HepG2 (cell line): ENCODE results near the gene DDI2. TPM values are rescaled to one million over a fixed set of nuclear protein-coding genes. Genes with fewer than 3 reads are reported as not detected.

Experiments
- ATAC-seq: fragments of 200-7000 bp; cut with Tn5 transposase; 3 replicates; pipeline ENCODE4 v1.9.1; 2020; ENCODE audit warnings: mild to moderate bottlenecking, moderate library complexity
- BruUV-seq: library from RNA; stranded (reverse); fragments of 400-500 nt; replicated peaks from 2 replicates; lab custom pipeline; 2021; lab: Mats Ljungman, UMichigan
- CTCF ChIA-PET: fragments of 300-600 bp; formaldehyde crosslinking; extraction: SDS; loops from one replicate; lab custom pipeline; 2021; ENCODE audit warnings: low total read pairs, inconsistent platforms, low intra/inter-chr PET ratio; lab: Yijun Ruan, JAX
- POLR2A ChIA-PET: fragments of 350-600 bp; sonication (Branson Sonifier 250); formaldehyde crosslinking; loops from one replicate; lab custom pipeline; 2020; ENCODE audit warnings: antibody characterized with exemption, inconsistent platforms; lab: Yijun Ruan, JAX
- DNase-seq: peaks from one replicate; pipeline ENCODE4 v3.0.0-alpha.2; 2015; ENCODE audit warnings: low spot score
- FAIRE-seq: peaks from 3 replicates; lab custom pipeline; 2011; peaks lifted over from hg19 to GRCh38; lab: Jason Lieb, UNC
- H2AFZ ChIP-seq: one replicate; pipeline ENCODE4 v1.6.1; 2011; ENCODE audit warnings: low read length, inconsistent platforms
- H3K27ac ChIP-seq: fragments of 300-600 bp; 3 replicates; pipeline ENCODE4 v1.8.0; 2011; ENCODE audit warnings: mixed run types, mild to moderate bottlenecking, mixed read lengths, low read length, inconsistent platforms; ENCODE audit not compliant: insufficient read depth; ENCODE audit errors: extremely low read length
- H3K27me3 ChIP-seq, 2 experiments: fragments of 200-600 bp in 1 of 2; 2 replicates in 1 of 2; 3 replicates in 1 of 2; pipeline versions ENCODE4 v1.6.0 to v1.8.0; 2011; ENCODE audit warnings: low read length in 2 of 2, mild to moderate bottlenecking in 2 of 2, moderate library complexity in 2 of 2, inconsistent platforms in 1 of 2; ENCODE audit not compliant: insufficient read depth in 2 of 2, control insufficient read depth in 1 of 2
- H3K36me3 ChIP-seq, 2 experiments: fragments of 200-600 bp in 1 of 2; replicated peaks in 1 of 2; 2 replicates in 1 of 2; 3 replicates in 1 of 2; pipeline versions ENCODE4 v1.5.1 to v1.8.0; 2011; ENCODE audit warnings: low read length in 2 of 2, inconsistent platforms in 1 of 2; ENCODE audit not compliant: insufficient read depth in 2 of 2, control insufficient read depth in 1 of 2
- H3K4me1 ChIP-seq: 2 replicates; pipeline ENCODE4 v1.5.1; 2012; ENCODE audit warnings: low read length, inconsistent platforms; ENCODE audit not compliant: insufficient read depth
- H3K4me2 ChIP-seq: 2 replicates; pipeline ENCODE4 v1.6.0; 2011; ENCODE audit warnings: low read depth, low read length, inconsistent platforms
- H3K4me3 ChIP-seq, 3 experiments: fragments of 200-600 bp in 1 of 3; sonication (generic), shearing (Covaris generic) in 1 of 3; replicated peaks in 1 of 3; 2 replicates each; pipeline ENCODE4 v1.5.1; 2011 to 2016; ENCODE audit warnings: low read length in 3 of 3, inconsistent platforms in 2 of 3, low read depth in 2 of 3, mild to moderate bottlenecking in 2 of 3, control low read depth in 1 of 3, mixed read lengths in 1 of 3; ENCODE audit not compliant: insufficient read depth in 1 of 3
- H3K79me2 ChIP-seq: one replicate; pipeline ENCODE4 v1.6.1; 2011; ENCODE audit warnings: low read length, inconsistent platforms; ENCODE audit not compliant: insufficient read depth
- H3K9ac ChIP-seq: 2 replicates; pipeline ENCODE4 v1.6.0; 2011; ENCODE audit warnings: mild to moderate bottlenecking, low read depth, low read length, inconsistent platforms; ENCODE audit not compliant: insufficient read depth
- H3K9me3 ChIP-seq: 2 replicates; pipeline ENCODE4 v1.5.1; 2012; ENCODE audit warnings: mild to moderate bottlenecking, low read length
- H4K20me1 ChIP-seq: 2 replicates; pipeline ENCODE4 v1.6.0; 2011; ENCODE audit warnings: inconsistent platforms, mild to moderate bottlenecking, low read length, moderate library complexity; ENCODE audit not compliant: insufficient read depth
- PREB ChIP-seq: sonication (generic); formaldehyde crosslinking; IDR thresholded peaks from 2 replicates; pipeline ENCODE4 v1.4.0; 2020; ENCODE audit warnings: missing genetic modification reagents
- RFXANK ChIP-seq: IDR thresholded peaks from 2 replicates; pipeline ENCODE4 v1.6.1; 2016
- ZNF770 ChIP-seq: sonication (generic); formaldehyde crosslinking; IDR thresholded peaks from 2 replicates; pipeline ENCODE4 v1.5.0; 2020; ENCODE audit warnings: mild to moderate bottlenecking, missing genetic modification reagents
- ZSCAN20 ChIP-seq: sonication (generic); formaldehyde crosslinking; IDR thresholded peaks from 2 replicates; pipeline ENCODE4 v1.4.0; 2020; ENCODE audit warnings: missing genetic modification reagents, mild to moderate bottlenecking, borderline replicate concordance
- WGBS: methylation state at CpG from one replicate; pipeline ENCODE4 v1.1.6; 2017; ENCODE audit warnings: low lambda C conversion rate; 5-methylcytosine and 5-hydroxymethylcytosine counted together
- in situ Hi-C: cut with HindIII; loops from 2 replicates; pipeline ENCODE4 v1.10.0; 2017; ENCODE audit warnings: low pct_unique_long_range_greater_than_20kb; ENCODE audit not compliant: extremely low pct_ligation_motif_present
- intact Hi-C: fragments of 100-400 bp; cut with micrococcal nuclease; formaldehyde crosslinking; loops from one replicate; pipeline ENCODE4 v1.10.0; 2022; ENCODE audit not compliant: unreplicated experiment
- polyA plus RNA-seq, 8 experiments: library from polyadenylated mRNA; depleted of rRNA in 3 of 8; stranded (reverse) in 7 of 8; unstranded in 1 of 8; fragments of >200 nt; fragmentation: Illumina TruSeq in 4 of 8; extraction: Trizol in 4 of 8; gene quantifications; 2 replicates each; pipeline versions ENCODE4 v1.2.1 to v1.2.3, GENCODE V29; 2011 to 2016; ENCODE audit warnings: low read depth in 4 of 8, missing spikeins in 1 of 8, mixed read lengths in 1 of 8; ENCODE audit not compliant: insufficient read depth in 1 of 8
- total RNA-seq, 5 experiments: library from RNA; depleted of rRNA; stranded (reverse); fragments of >200 nt; fragmentation: Illumina TruSeq; extraction: Trizol; gene quantifications; 2 replicates each; pipeline ENCODE4 v1.2.3, GENCODE V29; 2016; ENCODE audit warnings: low read depth in 1 of 5

The DDI2 gene
- total and polyA plus RNA-seq, 2 of the 13 experiments (the other 11 are each of a cell fraction or from before 2014, with no cell fraction given) = 8.5 to 25.7 TPM

GRCh38 chr1:15620902-15621682, 3.8 kb downstream of the DDI2 start:
- CTCF ChIA-PET = no interaction called here
- BruUV-seq = TSS peak; percentile 1
- H3K9ac ChIP-seq = no peak overlapping the region; the same call in 1 of the 2 replicates
- H3K4me2 ChIP-seq = peak overlapping the region; percentile 92
- H3K27ac ChIP-seq = peak overlapping the region; percentile 7
- TF ChIP-seq PREB (CRISPR knock-in tag) = no peak
- peak; percentile 77 for TF ChIP-seq ZNF770
- no peak for TF ChIP-seq ZSCAN20
- no peak for TF ChIP-seq RFXANK
- H3K36me3 ChIP-seq = peaks cover 3 to 13% of the 10 kb centered on the region in 2 experiments; a peak in 4 of 5 replicates
- DNase-seq = no peak
- H3K27me3 ChIP-seq = no peaks in the 10 kb centered on the region; a peak in 1 of 5 replicates
- H3K9me3 ChIP-seq = no peaks in the 10 kb centered on the region
- no peak for FAIRE-seq
- in situ Hi-C loops = no loop called here
- peaks cover 80% of the 10 kb centered on the region for H3K79me2 ChIP-seq
- peaks cover 62% of the 10 kb centered on the region for H4K20me1 ChIP-seq
- H3K4me3 ChIP-seq = peak overlapping the region in 2 of 3 experiments; percentile 22 to 87; a peak in 4 of 6 replicates
- peaks cover 75% of the 10 kb centered on the region for H3K4me1 ChIP-seq
- WGBS = 77% methylated on average over 7 of the region's 7 CpGs
- POLR2A ChIA-PET = interaction anchor here (0.7 to 8.5 kb wide), 3 partner anchors 15 to 37 kb away, joined by 4 to 188 read pairs (median 5); no protein-coding TSS in a partner anchor
- H2AFZ ChIP-seq = no peak overlapping the region
- intact Hi-C loops = loop anchor here (10.0 kb wide), 1 partner anchor 64 kb away; the partner anchor contains the start of gene PLEKHM2
- no peak for ATAC-seq
